NCI-H446 treated with DMSO at 0.1 percent for 48 hours (cell line): ENCODE results near the gene SH3RF3.
A peak's percentile ranks its signal among the peaks of the same experiment; 100 is the strongest.

Experiments used
- DNase-seq: peaks from one replicate; lab custom pipeline; 2025; lab: John Stamatoyannopoulos, UW

Gene SH3RF3

GRCh38 chr2:109454765-109455394, 325.9 kb downstream of the SH3RF3 start:
- DNase-seq = no peak

GRCh38 chr2:109455731-109456691, 327.0 kb downstream of the SH3RF3 start:
- DNase-seq = no peak

- DNase-seq = no peak
Measured at GRCh38 chr2:109456776-109457175, 327.8 kb downstream of the SH3RF3 start.

- no peak for DNase-seq
Measured at GRCh38 chr2:109457366-109457765, 328.4 kb downstream of the SH3RF3 start.

GRCh38 chr2:109457794-109458193, 328.8 kb downstream of the SH3RF3 start:
- no peak for DNase-seq

- no peak for DNase-seq
Measured at GRCh38 chr2:109458512-109458911, 329.5 kb downstream of the SH3RF3 start.

- DNase-seq = no peak
Measured at GRCh38 chr2:109459485-109459884, 330.5 kb downstream of the SH3RF3 start.

- no peak for DNase-seq
Measured at GRCh38 chr2:109460553-109461324, 331.7 kb downstream of the SH3RF3 start.

- no peak for DNase-seq
Measured at GRCh38 chr2:109463236-109463635, 334.2 kb downstream of the SH3RF3 start.

- no peak for DNase-seq
Measured at GRCh38 chr2:109463891-109464290, 334.9 kb downstream of the SH3RF3 start.

GRCh38 chr2:109466674-109467575, 337.9 kb downstream of the SH3RF3 start:
- DNase-seq = no peak

GRCh38 chr2:109467701-109468100, 338.7 kb downstream of the SH3RF3 start:
- DNase-seq = no peak

GRCh38 chr2:109468893-109469292, 339.9 kb downstream of the SH3RF3 start:
- DNase-seq = no peak

GRCh38 chr2:109471658-109472057, 342.7 kb downstream of the SH3RF3 start:
- DNase-seq = no peak

GRCh38 chr2:109472331-109472959, 343.4 kb downstream of the SH3RF3 start:
- no peak for DNase-seq

GRCh38 chr2:109472974-109473373, 344.0 kb downstream of the SH3RF3 start:
- DNase-seq = peak; percentile 37

GRCh38 chr2:109473616-109474318, 344.8 kb downstream of the SH3RF3 start:
- no peak for DNase-seq

- DNase-seq = no peak
Measured at GRCh38 chr2:109474319-109474825, 345.4 kb downstream of the SH3RF3 start.

GRCh38 chr2:109475531-109476210, 346.7 kb downstream of the SH3RF3 start:
- no peak for DNase-seq
